Measurements from ENCODE around the gene DENND4A. TPM values are rescaled to one million over a fixed set of nuclear protein-coding genes. Genes with fewer than 3 reads are reported as not detected.
A peak's percentile ranks its signal among the peaks of the same experiment; 100 is the strongest.

Gene DENND4A
- total RNA-seq, 1 experiment from 2014 or later = 16.9 TPM

GRCh38 chr15:65676123-65676522, 116.0 kb downstream of the DENND4A start:
- no peak for DNase-seq (ENCODE audit: unreplicated experiment)

GRCh38 chr15:65675551-65675950, 116.5 kb downstream of the DENND4A start:
- CTCF ChIA-PET = no interaction called here

More at GRCh38 chr15:65676123-65676522, 116.0 kb downstream of the DENND4A start:
- CTCF ChIA-PET = no interaction called here
- Mint-ChIP-seq H3K9me3 (ENCODE audit: unreplicated experiment) (no peaks in the 10 kb centered on the region), H3K36me3 (ENCODE audit: insufficient read depth, unreplicated experiment) (peaks cover 14% of the 10 kb centered on the region), H3K4me3 (ENCODE audit: unreplicated experiment) (no peak overlapping the region), H3K27ac (ENCODE audit: low read depth, unreplicated experiment) (no peak overlapping the region), H3K4me1 (ENCODE audit: insufficient read depth, unreplicated experiment) (no peaks in the 10 kb centered on the region), H3K27me3 (ENCODE audit: insufficient read depth, unreplicated experiment) (no peaks in the 10 kb centered on the region)
- TF ChIP-seq CTCF (IDR thresholded peaks at IDR 0.05; ENCODE audit: unreplicated experiment) = no peak
- no TSS peak for BruUV-seq (replicated peaks)
- POLR2A ChIA-PET = interaction anchor here (0.7 kb wide), 2 partner anchors 16 to 22 kb away, joined by 3 read pairs; no protein-coding TSS in a partner anchor
- intact Hi-C loops (cut with micrococcal nuclease) = no loop called here

GRCh38 chr15:65666257-65666656, 125.8 kb downstream of the DENND4A start:
- Mint-ChIP-seq H3K9me3 (ENCODE audit: unreplicated experiment) (no peaks in the 10 kb centered on the region), H3K27ac (ENCODE audit: low read depth, unreplicated experiment) (peak overlapping the region; percentile 91), H3K27me3 (ENCODE audit: insufficient read depth, unreplicated experiment) (no peaks in the 10 kb centered on the region), H3K36me3 (ENCODE audit: insufficient read depth, unreplicated experiment) (peaks cover 63% of the 10 kb centered on the region), H3K4me1 (ENCODE audit: insufficient read depth, unreplicated experiment) (no peaks in the 10 kb centered on the region), H3K4me3 (ENCODE audit: unreplicated experiment) (no peak overlapping the region)
- peak; percentile 66 for DNase-seq (ENCODE audit: unreplicated experiment)
- BruUV-seq (replicated peaks) = no TSS peak
- intact Hi-C loops (cut with micrococcal nuclease) = no loop called here
- no peak for TF ChIP-seq CTCF (IDR thresholded peaks at IDR 0.05; ENCODE audit: unreplicated experiment)
- POLR2A ChIA-PET = no interaction called here
- CTCF ChIA-PET = no interaction called here

More at GRCh38 chr15:65675551-65675950, 116.5 kb downstream of the DENND4A start:
- TF ChIP-seq CTCF (IDR thresholded peaks at IDR 0.05; ENCODE audit: unreplicated experiment) = no peak
- H3K9me3 Mint-ChIP-seq (ENCODE audit: unreplicated experiment) = no peaks in the 10 kb centered on the region
- DNase-seq (ENCODE audit: unreplicated experiment) = no peak
- H3K27me3 Mint-ChIP-seq (ENCODE audit: insufficient read depth, unreplicated experiment) = no peaks in the 10 kb centered on the region
- no peak overlapping the region for H3K27ac Mint-ChIP-seq (ENCODE audit: low read depth, unreplicated experiment)
- intact Hi-C loops (cut with micrococcal nuclease) = no loop called here
- no peak overlapping the region for H3K4me3 Mint-ChIP-seq (ENCODE audit: unreplicated experiment)
- peaks cover 20% of the 10 kb centered on the region for H3K36me3 Mint-ChIP-seq (ENCODE audit: insufficient read depth, unreplicated experiment)
- H3K4me1 Mint-ChIP-seq (ENCODE audit: insufficient read depth, unreplicated experiment) = no peaks in the 10 kb centered on the region
- no TSS peak for BruUV-seq (replicated peaks)
- POLR2A ChIA-PET = interaction anchor here (0.7 kb wide), 1 partner anchor 21 kb away, joined by 3 read pairs; no protein-coding TSS in a partner anchor

- POLR2A ChIA-PET = interaction anchor here (0.7 to 1.2 kb wide), 2 partner anchors 53 to 587 kb away, joined by 3 read pairs; no protein-coding TSS in a partner anchor
- TF ChIP-seq CTCF (IDR thresholded peaks at IDR 0.05; ENCODE audit: unreplicated experiment) = no peak
- DNase-seq (ENCODE audit: unreplicated experiment) = no peak
- Mint-ChIP-seq H3K9me3 (ENCODE audit: unreplicated experiment) (no peaks in the 10 kb centered on the region), H3K27me3 (ENCODE audit: insufficient read depth, unreplicated experiment) (no peaks in the 10 kb centered on the region), H3K4me1 (ENCODE audit: insufficient read depth, unreplicated experiment) (no peaks in the 10 kb centered on the region), H3K4me3 (ENCODE audit: unreplicated experiment) (no peak overlapping the region), H3K36me3 (ENCODE audit: insufficient read depth, unreplicated experiment) (peaks cover 61% of the 10 kb centered on the region), H3K27ac (ENCODE audit: low read depth, unreplicated experiment) (no peak overlapping the region)
- no TSS peak for BruUV-seq (replicated peaks)
- intact Hi-C loops (cut with micrococcal nuclease) = no loop called here
- CTCF ChIA-PET = interaction anchor here (0.7 kb wide), 1 partner anchor 25 kb away, joined by 4 read pairs; no protein-coding TSS in a partner anchor
Observed at GRCh38 chr15:65663521-65663920, 128.6 kb downstream of the DENND4A start.
